HG02973 (cell line): Measurements from ENCODE around the gene SCGB3A1.

Source experiments
- ATAC-seq: cut with Tn5 transposase; IDR thresholded peaks from one replicate; pipeline ENCODE4 v1.9.1; 2021; ENCODE audit warnings: moderate library complexity; ENCODE audit not compliant: unreplicated experiment

The SCGB3A1 gene, protein sequence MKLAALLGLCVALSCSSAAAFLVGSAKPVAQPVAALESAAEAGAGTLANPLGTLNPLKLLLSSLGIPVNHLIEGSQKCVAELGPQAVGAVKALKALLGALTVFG

DNA sequence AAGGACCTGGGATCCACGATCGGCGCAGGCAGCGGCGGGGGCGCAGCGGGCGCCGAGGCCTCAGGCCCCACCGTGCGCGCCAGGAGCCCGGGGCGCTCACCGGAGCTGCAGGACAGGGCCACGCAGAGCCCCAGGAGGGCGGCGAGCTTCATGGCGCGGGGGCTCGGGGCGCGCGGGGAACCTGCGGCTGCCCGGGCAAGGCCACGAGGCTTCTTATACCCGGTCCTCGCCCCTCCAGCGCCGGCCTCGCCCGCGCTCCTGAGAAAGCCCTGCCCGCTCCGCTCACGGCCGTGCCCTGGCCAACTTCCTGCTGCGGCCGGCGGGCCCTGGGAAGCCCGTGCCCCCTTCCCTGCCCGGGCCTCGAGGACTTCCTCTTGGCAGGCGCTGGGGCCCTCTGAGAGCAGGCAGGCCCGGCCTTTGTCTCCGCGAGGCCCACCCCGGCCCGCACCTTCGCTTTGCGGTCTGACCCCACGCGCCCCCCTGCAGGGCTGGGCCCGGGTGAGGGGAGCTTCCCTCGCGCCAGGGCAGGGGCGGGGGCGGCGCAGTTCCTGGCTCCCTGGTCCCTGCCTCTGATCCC, at the start of gene SCGB3A1:
TSS of gene SCGB3A1 (minus strand) at position 189 of the 577 bp plus-strand sequence. CDS start at position 152, 37 bp downstream.
- ATAC-seq = no peak

GRCh38 chr5:180640611-180640860, 49.2 kb upstream of the SCGB3A1 start:
- ATAC-seq = no peak

DNA sequence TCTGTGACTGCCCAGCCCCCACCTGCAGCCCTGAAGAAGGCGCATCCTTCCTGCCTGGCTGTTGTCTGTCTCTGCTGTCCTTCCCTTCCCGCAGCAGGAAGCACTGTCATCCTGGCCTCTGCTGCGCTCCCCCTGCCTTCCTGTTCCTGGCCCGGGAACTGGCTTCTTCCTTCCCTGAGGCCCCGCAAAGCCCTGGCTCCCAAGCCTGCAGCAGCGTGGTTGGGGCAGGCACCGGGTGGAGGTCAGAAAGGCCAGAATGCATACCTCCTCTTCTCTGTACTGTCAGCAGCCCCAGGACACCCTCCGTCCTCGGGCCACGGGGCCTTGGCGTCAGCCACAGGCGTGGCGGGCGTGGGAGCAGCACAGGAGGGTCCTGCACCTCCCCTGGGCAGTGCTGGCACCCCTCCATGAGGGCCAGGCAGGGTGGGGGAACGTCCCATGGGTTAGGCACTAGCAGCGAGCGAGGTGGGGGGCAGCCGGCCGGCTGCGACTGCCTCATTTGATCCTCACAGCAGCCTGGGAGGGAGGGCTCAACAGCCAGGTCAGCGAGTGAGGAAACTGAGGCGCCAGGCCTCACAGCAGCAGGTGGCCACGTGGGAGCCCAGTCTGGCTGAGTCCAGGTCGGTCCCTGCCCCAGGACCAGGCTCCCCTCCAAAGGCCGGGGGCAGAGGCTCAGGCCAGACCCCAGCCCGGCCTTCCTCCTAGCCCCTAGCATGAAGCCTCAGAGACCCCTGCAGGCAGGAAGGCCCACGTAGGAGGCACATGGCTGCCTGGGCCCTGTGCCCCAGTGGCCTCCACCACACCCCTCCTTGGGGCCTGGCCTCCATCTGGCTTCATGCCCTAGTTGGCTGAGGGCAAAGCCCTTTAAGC, 48.7 kb upstream of the SCGB3A1 start:
- ATAC-seq = no peak

GRCh38 chr5:180639287-180639686, 48.0 kb upstream of the SCGB3A1 start:
- no peak for ATAC-seq

DNA sequence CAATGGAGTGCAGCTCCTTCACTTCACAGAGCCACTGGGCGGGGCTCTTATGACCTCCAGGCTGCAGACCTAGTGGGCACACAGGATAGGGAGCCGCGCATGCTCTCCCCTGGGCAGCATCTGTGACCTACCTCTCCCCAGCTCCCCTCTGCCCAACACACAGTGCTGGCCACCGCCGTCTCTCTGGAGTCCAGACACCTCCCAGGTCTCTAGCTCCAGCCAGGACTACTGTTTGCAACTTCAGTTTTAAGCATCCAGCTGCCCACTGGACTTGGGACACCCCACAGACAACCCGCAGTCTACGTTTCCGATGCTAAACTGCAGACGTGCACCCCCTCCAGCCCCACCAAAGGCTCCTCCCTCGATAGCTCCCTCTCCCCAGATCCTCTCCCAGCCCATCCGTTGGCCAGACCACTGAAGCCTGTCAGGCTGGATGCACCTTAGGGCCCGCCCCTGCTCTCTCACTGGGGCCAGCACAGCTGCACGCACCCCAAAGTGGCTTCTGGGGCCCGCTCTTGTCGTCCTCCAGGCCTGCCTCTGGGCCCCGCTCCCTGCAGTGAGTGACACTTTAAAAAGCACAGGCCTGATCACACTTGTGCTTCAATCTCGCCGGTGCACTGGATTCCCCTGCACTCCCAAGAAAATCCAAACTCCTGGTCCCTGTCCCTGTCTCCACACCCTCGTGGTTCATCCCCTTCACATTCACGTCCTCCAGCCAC, 46.8 kb upstream of the SCGB3A1 start:
- no peak for ATAC-seq

- ATAC-seq = no peak
Measured at GRCh38 chr5:180636403-180637075, 45.2 kb upstream of the SCGB3A1 start.

DNA sequence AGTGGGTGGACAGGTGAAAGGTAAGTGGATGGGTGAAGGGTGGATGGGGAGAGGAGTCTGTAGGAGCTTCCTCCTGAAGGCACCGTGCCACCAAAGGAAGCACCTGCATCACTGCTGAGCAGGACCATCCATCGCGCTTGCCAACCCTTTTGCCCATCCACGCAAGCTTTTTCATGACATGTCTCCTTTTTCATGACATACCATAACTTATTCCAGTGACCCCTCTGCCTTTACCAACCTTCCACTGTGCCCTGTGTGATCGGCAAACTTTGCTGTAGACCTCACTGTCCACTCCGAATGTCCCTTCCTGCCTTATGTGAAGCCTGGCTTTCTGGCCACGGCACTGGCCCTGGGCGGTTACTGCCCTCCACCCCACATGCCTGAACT, 44.7 kb upstream of the SCGB3A1 start:
- ATAC-seq = no peak

DNA sequence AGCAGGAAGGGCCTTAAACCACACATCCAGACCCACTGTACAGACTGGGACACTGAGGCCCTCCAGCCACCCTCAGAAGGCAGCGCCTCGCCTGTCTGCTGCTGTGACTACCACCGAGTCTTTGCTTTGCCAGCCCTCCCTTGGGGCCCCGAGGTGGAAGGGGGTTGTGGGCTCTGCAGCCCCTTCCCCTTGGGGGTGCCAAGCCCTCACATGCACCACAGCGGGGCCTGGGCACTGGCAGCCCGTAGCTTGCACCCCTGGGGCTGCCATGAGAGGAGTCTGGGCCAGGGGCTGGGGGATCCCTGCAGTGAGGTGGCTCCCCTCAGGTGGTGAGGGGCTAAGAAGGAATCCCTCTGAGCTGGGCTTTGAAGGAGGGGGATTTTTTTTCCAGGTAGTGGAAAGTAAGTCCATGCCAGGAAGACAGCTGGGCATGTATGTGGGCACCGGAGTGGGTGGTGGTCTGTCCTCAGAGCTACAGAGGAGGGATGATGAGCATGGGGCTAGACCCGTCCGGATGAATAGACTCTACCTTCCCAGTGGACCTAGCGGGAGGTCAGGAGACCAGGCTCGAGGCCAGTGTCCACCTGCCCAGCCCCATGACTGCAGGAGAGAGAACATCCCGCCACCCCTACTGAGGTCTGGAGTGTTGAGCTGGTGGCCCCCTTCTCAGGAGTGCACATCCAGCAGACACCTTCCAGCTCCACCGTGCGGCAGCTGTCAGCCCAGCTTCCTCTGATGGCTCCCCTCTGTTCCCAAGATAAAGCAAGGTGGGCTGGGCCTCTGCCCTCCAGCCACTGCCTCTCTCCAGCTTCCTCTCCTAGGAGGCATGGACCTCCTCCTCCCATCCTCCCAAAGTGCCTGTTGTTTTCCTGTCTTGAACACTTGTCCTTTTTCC, 42.2 kb upstream of the SCGB3A1 start:
- no peak for ATAC-seq

- no peak for ATAC-seq
Measured at GRCh38 chr5:180632768-180633167, 41.5 kb upstream of the SCGB3A1 start.

DNA sequence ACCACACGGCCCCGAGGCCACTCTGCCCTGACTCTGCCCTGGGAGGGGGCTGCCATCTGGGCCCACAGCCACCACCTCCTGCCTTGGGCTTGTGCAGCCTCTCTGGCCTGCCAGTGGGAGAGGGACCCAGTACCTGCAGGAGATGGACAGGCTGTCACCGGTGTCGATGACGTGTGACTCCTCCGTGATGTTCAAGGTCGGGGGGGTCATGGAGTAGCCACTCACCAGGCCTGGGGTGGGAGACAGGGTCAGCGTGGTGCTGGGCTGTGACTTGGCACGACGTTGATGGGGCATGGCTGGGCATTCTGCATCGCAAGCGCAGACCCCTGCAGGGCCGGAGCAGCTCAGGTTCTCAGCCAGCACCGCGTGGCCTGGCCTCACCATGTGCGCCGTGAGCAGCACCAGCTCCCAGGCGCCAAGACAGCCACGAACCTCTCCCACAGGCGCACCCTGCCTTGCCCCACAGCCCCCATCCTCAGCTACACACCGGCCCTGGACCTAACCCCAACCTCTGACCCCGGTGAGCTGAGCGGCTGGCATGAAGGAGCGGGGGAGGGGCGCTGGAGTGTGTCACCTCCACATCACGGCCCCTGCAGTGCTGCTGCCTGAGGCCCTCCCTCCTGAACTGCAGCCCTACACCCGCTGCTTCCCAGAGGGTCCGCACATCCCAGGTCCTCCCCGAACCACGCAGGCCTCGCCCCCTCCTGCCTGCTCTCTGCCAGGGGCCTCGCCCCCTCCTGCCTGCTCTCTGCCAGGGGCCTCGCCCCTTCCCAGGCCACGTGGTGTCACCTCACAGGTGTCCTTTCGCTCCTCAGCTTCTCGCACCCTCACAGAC, 40.5 kb upstream of the SCGB3A1 start:
- ATAC-seq = no peak

- no peak for ATAC-seq
Measured at GRCh38 chr5:180630426-180630825, 39.1 kb upstream of the SCGB3A1 start.

GRCh38 chr5:180629831-180630382, 38.6 kb upstream of the SCGB3A1 start:
- no peak for ATAC-seq

DNA sequence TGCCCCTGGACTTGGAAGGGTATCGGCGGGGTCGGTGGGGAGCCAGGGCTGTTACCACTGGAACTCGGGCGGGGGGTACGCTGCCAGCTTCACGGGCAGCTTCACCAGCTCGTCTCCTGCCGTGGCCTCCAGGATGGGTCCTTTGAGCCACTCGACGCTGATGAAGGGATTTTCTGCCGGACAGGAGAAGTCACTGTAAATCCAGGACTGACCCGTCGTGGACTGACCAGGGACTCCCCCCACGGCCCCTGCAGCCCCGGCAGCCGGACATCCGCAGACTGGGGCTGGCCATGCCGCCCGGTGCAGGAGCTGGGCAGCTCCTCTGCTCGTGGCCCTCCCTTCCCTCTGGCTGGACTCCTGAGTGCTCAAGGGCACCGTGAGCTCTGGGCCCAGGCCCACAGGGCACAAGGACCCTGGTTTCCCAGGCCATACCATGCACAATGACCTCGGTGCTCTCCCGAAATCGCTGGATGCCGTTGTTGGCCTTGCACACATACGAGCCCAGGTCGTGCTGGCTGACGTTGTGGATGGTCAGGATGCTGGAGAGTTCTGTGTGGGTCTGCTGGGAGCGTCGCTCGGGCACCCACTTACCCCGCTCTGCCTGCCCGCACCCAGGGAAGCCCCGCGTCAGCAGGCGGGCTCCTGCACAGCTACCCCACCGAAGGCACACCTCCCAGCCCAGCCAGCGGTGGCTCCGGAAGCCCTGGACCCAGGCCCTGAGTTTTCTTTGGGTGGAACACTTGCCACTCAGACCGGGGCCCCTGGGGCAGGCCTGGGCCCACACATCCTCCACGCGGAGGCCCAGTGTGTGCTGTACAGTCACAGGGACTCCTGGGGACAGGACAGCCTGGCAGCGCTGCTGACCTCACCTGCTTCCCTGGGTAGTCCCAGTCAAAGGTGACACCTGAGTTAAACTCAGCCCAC, 37.8 kb upstream of the SCGB3A1 start:
- ATAC-seq = no peak

GRCh38 chr5:180628211-180628610, 36.9 kb upstream of the SCGB3A1 start:
- no peak for ATAC-seq

GRCh38 chr5:180627386-180628120, 36.3 kb upstream of the SCGB3A1 start:
- no peak for ATAC-seq

DNA sequence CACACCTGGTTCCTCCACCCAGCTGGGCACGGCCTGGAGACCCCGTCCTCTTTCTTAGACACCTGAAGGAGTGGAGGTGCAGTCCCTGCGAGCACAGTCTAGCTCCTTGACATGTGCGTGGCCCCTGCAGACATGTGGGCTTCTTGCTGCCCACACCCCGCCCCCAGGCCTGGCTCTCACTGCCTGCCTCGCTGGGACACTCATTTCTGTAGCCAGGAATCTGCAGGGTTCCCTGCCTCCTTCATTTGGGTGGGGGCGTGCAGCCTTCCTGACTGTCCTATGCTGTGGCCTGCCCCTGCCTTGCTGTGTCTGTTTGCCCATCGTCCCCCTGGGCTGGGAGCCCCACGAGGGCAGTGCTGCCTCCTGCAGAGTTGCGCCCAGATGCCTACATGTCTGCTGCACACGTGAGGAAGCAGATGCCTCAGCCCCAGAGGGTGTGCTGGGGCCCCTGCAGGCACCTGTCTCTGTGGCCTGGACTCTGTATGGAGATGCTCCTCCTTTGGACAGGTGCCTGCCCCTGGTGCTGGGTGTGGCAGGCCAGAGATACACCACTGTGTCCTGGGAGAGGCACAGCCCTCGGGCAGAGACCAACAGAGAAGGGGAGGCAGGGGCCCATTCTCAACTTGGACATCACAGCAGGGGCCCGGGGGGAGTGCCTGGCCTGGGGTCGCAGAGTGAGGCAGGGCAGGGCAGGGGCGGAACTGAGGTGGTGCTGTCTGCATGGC, 35.5 kb upstream of the SCGB3A1 start:
- no peak for ATAC-seq
